GM19463 (cell line): ENCODE data around the gene FRG2C.
"Not testable (repeated sequence)": the region's sequence is repeated elsewhere in the genome, so short reads cannot be mapped to it uniquely, and the experiment has no call there.

Experiments
- ATAC-seq: cut with Tn5 transposase; IDR thresholded peaks from one replicate; pipeline ENCODE4 v1.9.1; 2021; ENCODE audit warnings: mild to moderate bottlenecking, moderate library complexity; ENCODE audit not compliant: unreplicated experiment

Gene FRG2C

GRCh38 chr3:75664028-75664427, at the start of gene FRG2C:
Gene FRG2C, plus strand, starts transcription at chr3:75664328. Its CDS starts 52 bp downstream, at chr3:75664380.
- not testable (repeated sequence) for ATAC-seq

GRCh38 chr3:75618666-75619305, 45.3 kb upstream of the FRG2C start:
- not testable (repeated sequence) for ATAC-seq

DNA sequence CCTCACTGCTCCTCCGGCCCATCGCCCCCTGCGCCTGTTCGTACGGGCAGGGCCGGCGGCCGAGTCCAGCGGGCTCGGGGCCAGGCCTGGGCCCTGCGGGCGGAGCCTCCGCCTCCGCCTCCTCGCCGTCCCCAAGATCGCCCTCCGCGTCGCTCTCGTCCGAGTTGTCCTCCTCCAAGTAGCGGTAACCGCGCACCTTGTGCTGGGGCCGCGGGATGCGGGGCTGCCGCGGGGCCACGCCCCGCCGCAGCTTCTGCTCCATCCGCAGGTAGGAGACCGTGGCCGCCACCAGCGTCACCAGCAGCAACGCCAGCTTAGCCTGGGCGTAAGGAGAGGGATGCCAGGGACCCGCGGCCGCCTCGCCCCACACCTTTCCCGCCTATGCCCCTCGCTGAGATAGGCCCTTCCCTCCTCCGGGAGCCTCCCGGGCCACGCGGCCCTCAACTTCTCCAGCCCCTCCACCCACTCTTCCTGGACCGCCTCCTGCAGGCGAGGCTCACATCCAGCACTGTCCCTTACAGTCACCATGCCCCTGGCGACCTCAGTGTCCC, 44.6 kb upstream of the FRG2C start:
- not testable (repeated sequence) for ATAC-seq

DNA sequence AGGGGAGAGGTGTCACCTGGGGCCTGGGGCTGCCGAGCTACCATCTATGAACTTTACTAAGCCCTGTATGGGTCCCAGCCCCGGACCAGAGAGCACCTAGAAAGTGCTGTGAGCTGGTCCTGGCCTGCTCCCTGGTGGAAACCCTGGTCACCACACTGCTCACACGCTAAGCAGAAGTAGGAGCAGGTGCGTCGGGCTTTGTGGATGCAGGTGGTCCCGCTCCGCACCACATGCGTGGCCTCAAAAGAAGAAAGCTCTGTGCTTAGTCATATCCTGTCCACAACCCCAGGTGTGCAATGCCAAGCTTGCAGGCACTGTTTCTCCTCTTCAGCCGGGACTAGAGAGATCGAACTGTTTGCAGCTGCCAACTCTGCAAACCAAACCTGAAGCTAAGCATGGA, 42.4 kb upstream of the FRG2C start:
- ATAC-seq = not testable (repeated sequence)

DNA sequence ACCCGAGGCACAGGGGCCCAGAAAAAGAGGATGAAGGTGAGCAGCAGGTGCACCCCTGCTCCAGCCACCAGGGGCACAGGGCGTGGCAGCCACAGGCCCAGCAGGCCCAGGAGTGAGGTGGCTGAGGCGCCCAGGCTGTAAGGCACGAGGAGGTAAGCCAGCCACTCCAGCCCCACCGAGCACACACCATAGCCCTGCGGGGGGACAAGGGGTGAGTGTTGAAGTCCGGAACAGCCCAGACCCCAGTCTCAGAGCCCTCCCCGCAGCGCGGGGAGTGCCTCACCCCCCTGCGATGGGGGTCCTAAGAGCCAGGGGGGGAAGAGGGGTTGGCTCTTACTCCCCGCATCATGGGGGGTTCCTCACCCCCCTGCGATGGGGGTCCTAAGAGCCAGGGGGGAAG, 40.5 kb upstream of the FRG2C start:
- not testable (repeated sequence) for ATAC-seq

DNA sequence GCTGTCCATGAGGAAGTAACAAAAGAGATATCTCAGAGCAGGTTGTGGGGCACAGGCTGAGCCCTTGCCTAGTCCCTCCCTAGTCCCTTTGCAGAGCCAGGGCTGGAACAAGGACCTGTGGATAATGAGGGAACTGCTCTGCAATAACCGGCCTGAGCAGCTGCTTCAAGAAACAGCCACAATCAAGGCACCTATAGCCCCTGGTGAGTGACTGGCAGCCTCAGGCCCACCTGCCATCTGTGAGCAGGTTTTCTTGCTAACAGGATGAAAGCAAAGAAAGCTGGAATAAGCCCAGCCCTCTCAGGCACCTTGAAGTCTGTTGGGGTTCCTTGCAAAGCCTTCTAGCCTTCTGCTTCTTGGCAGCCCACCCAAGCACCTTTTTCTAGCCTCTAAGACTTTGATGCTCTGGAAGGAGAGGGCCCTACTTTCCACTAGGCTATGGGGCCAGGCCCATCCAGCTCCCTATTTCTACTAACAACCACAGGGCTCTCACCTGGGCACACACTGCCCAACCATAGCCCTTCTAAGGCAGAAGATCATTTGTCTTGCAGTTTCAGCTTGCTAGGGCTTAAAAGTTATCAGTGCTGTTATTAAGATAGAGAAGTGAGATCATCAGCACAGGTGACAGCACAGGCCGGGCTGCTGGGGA, 33.1 kb upstream of the FRG2C start:
- not testable (repeated sequence) for ATAC-seq

- ATAC-seq = no peak
These were observed 32.6 kb upstream of the FRG2C start for GRCh38 chr3:75631541-75631940.

DNA sequence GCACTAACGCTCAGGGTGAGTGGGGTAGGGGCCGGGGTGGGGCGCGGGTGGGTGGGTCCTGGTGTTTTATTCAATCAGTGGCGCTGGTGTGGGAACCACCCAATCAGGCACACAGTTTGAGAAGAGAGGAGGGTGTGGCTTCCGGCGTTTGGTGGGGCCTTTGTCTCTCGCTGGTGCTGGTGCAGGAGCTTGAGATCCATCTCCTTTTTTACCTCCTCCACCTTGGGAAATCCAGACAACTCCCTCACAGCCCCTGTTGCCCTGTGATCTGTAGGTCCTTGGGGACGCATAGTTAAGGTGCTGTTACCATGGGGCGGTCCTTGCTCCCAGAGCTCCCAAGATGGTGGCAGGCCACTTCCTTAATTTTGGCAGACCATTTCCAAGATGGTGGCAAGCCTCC, 25.2 kb upstream of the FRG2C start:
- not testable (repeated sequence) for ATAC-seq

DNA sequence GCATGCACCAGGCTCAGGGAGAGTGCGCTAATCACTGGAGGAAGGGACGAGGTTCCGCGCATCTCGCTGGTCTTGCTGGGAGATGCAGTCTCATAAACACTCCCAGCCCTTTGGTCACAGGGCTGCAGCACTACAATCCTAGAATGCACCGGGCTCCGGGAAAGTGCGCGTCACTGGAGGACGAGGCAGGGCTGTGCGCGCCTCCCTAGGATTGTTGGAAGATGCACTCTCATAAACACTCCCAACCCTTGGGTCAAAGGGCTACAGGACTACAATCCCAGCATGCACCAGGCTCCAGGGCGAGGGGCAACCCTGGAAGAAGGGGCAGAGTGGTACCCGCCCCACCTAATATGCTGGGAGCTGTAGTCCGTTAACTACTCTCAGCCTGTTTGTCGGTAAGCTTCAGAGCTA, 23.0 kb upstream of the FRG2C start:
- ATAC-seq = peak; percentile 47

- not testable (repeated sequence) for ATAC-seq
These were observed 20.9 kb upstream of the FRG2C start for GRCh38 chr3:75643031-75643800.

DNA sequence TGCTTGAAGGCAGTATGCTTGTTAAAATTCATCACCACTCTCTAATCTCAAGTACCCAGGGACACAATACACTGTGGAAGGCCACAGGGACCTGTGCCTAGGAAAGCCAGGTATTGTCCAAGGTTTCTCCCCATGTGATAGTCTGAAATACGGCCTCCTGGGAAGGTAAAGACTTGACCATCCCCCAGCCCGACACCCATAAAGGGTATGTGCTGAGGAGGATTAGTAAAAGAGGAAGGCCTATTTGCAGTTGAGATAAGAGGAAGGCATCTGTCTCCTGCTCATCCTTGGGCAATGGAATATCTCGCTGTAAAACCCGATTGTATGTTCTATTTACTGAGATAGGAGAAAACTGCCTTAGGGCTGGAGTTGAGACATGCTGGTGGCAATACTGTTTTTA, 18.6 kb upstream of the FRG2C start:
- not testable (repeated sequence) for ATAC-seq

DNA sequence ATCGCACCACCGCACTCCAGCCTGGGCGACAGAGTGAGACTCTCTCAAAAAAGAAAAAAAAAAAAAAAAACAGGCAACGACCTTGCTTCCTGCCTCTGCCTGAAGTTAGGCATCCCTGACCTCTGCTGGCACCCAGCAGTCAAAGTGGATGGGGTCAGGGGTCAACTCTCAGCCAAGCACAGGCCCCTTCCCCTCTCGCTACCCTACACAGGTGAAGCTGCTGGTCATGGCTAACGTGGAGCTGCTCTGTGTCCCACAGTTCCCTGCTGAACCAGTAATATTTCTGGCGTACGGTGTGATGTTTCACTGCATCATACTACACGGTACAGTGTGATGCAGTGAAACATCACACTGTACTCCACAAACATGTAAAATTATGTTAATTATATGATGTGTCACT, 13.9 kb upstream of the FRG2C start:
- ATAC-seq = no peak

GRCh38 chr3:75655101-75655904, 8.8 kb upstream of the FRG2C start:
- not testable (repeated sequence) for ATAC-seq

GRCh38 chr3:75655956-75656355, 8.2 kb upstream of the FRG2C start:
- ATAC-seq = not testable (repeated sequence)

DNA sequence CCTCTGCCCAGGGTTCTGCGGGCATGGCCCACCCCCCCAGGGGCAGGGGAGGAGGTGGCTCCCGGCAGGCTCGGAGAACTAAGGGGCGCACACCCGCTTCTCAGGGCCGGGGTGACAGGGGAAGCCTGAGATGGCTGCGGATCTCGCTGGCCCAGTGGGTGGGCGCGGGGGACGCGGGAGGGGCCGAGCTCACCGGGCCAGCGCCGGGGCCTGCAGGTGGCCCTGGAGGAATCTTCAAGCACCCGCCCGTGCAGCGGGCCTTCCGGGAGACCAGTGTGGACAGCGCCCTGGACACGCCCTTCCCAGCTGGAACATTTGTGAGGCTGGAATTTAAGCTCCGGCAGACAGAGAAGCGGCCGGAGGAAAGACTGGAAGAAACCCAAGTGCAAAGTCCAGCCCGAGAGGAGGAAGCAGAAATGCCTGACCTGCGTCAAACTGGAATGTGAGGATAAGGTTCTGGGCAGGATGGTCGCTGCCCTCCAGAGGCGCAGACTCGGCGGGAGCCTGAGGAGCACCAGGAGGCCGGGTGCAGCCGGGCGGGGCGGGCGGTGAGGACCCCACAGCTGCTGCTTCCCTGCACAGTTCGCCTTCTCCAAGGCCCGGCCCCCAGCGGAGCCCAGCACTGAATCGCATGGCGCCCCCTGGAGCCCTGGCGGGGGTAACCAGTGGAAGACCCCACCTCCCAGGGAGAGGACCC, 5.6 kb upstream of the FRG2C start:
- not testable (repeated sequence) for ATAC-seq

GRCh38 chr3:75659108-75659433, 5.1 kb upstream of the FRG2C start:
- not testable (repeated sequence) for ATAC-seq

DNA sequence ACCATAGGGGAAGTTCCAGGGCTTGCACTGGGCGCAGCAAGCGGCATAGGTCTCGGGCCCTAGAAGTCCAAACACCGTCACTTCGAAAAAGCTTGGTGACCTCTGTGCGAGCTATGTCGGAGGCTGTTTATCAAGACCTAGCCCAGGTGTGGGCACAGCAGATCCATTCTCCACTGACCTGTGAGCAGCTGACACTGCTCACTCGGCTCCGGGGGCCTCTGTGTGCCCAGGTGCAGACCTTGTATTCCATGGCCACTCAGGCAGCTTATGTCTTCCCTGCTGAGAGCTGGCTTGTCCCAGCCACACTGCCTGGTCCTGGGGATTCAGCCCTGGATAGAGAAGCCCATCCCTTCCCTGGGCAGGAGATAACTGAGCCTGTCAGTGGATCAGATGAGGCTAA, 1.5 kb downstream of the FRG2C start:
- not testable (repeated sequence) for ATAC-seq

GRCh38 chr3:75667757-75668701, 3.9 kb downstream of the FRG2C start:
- ATAC-seq = not testable (repeated sequence)

DNA sequence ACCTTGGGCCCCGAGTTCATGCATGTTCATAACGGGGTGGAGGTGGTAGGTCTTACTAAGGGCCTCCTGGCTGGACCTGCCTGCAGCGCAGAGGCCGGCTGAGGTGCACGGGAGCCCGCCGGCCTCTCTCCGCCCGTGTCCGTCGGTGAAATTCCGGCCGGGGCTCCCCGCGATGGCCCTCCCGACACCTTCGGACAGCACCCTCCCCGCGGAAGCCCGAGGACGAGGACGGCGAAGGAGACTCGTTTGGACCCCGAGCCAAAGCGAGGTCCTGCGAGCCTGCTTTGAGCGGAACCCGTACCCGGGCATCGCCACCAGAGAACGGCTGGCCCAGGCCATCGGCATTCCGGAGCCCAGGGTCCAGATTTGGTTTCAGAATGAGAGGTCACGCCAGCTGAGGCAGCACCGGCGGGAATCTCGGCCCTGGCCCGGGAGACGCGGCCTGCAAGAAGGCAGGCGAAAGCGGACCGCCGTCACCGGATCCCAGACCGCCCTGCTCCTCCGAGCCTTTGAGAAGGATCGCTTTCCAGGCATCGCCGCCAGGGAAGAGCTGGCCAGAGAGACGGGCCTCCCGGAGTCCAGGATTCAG, 4.7 kb downstream of the FRG2C start:
- not testable (repeated sequence) for ATAC-seq
